Lung (tissue), 10 donors: ENCODE data around the gene FCGR2B. TPM values are rescaled to one million over a fixed set of nuclear protein-coding genes. Genes with fewer than 3 reads are reported as not detected.
"Not testable (repeated sequence)": the region's sequence is repeated elsewhere in the genome, so short reads cannot be mapped to it uniquely, and the experiment has no call there.

Experiments
- ATAC-seq: fragments of 200-7000 bp; cut with Tn5 transposase; one replicate; pipeline ENCODE4 v1.9.1; 2020; ENCODE audit warnings: moderate number of reproducible peaks; ENCODE audit not compliant: insufficient read depth, low FRiP score
- DNase-seq, 3 donors: peaks; one replicate each; pipeline ENCODE4 v3.0.0-alpha.2; 2013 to 2017
- H3K27ac ChIP-seq, 2 donors: one replicate each; pipeline ENCODE4 v1.5.1; 2013; ENCODE audit warnings: mild to moderate bottlenecking in 2 of 2, moderate library complexity in 2 of 2, control low read depth in 1 of 2, inconsistent platforms in 1 of 2, low read depth in 1 of 2, low read length in 1 of 2
- H3K27me3 ChIP-seq, 3 donors: one replicate each; pipeline ENCODE4 v1.5.1; 2013; ENCODE audit warnings: low read length in 2 of 3; ENCODE audit not compliant: control insufficient read depth in 3 of 3, insufficient read depth in 3 of 3
- H3K36me3 ChIP-seq, 4 donors: one replicate each; pipeline ENCODE4 v1.5.1; 2013; ENCODE audit warnings: low read length in 4 of 4, mild to moderate bottlenecking in 1 of 4, moderate library complexity in 1 of 4; ENCODE audit not compliant: control insufficient read depth in 4 of 4, insufficient read depth in 4 of 4
- H3K4me1 ChIP-seq, 5 donors: one replicate each; pipeline ENCODE4 v1.5.1; 2013; ENCODE audit warnings: low read length in 5 of 5, mild to moderate bottlenecking in 2 of 5, moderate library complexity in 1 of 5; ENCODE audit not compliant: control insufficient read depth in 5 of 5, insufficient read depth in 5 of 5
- H3K4me3 ChIP-seq: one replicate; pipeline ENCODE4 v1.5.1; 2013; ENCODE audit warnings: mild to moderate bottlenecking, control low read depth, moderate library complexity
- H3K9ac ChIP-seq, 2 donors: one replicate each; pipeline ENCODE4 v1.5.1; 2013; ENCODE audit warnings: low read length in 2 of 2, control low read depth in 1 of 2; ENCODE audit not compliant: insufficient read depth in 1 of 2
- H3K9me3 ChIP-seq, 4 donors: one replicate each; pipeline ENCODE4 v1.5.1; 2013; ENCODE audit warnings: low read length in 3 of 4, mild to moderate bottlenecking in 1 of 4, moderate library complexity in 1 of 4; ENCODE audit not compliant: control insufficient read depth in 4 of 4, insufficient read depth in 3 of 4
- WGBS, 2 donors: extraction: QIAGEN DNeasy Blood & Tissue Kit; methylation state at CpG; one replicate each; pipeline ENCODE4 v1.1.7; 2013; 5-methylcytosine and 5-hydroxymethylcytosine counted together
- polyA plus RNA-seq, 2 donors: library from polyadenylated mRNA; stranded (reverse); fragments of 200-250 nt; gene quantifications; one replicate each; pipeline ENCODE4 v1.2.1, GENCODE V29; 2013
- total RNA-seq, 2 donors: library from RNA; depleted of rRNA in 1 of 2; stranded (reverse); fragments of >200 nt in 1 of 2; gene quantifications; one replicate each; pipeline ENCODE4 v1.2.1, GENCODE V29; 2014 to 2021
- donor health status: Bipolar disorder and iron deficiency.
- donor health status: healthy.
- donor health status: DM: yes; HTN: yes; CAD: no.

The FCGR2B gene
- total and polyA plus RNA-seq, 4 donors: 6.8 to 12.3 (median 10.5) TPM

- H3K9ac ChIP-seq, H3K9me3 ChIP-seq, H3K36me3 ChIP-seq, H3K4me3 ChIP-seq, H3K27ac ChIP-seq, DNase-seq, ATAC-seq, H3K27me3 ChIP-seq, H3K4me1 ChIP-seq: not testable (repeated sequence)
- WGBS, 2 donors: 85 to 88% methylated on average over 4 of the region's 6 CpGs
Measured at GRCh38 chr1:161638251-161638993, 24.5 kb upstream of the FCGR2B start.

DNA sequence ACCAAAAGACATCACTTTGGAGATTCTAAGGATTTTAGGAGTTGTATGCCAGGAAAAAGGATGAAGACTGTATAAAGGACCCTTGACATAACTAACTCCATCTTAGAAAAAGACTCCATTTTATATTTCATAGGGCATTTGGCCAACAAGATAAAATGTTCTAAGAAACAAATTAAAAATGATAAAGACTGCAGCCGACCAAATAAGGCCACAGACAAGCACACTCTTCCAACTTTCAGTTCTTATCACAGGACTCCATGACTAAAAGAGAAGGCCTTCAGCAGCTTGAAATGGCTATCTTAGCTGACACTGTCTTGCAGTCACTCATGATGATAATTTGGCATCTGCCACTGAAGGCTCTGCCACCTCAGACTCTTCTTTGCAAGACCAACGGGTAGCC, 23.7 kb upstream of the FCGR2B start:
- DNase-seq, H3K27ac ChIP-seq, ATAC-seq, H3K27me3 ChIP-seq, H3K9ac ChIP-seq, H3K4me3 ChIP-seq, H3K9me3 ChIP-seq, H3K36me3 ChIP-seq, H3K4me1 ChIP-seq: not testable (repeated sequence)
- 81 to 85% methylated on average over 2 of the region's 2 CpGs for WGBS, 2 donors

DNA sequence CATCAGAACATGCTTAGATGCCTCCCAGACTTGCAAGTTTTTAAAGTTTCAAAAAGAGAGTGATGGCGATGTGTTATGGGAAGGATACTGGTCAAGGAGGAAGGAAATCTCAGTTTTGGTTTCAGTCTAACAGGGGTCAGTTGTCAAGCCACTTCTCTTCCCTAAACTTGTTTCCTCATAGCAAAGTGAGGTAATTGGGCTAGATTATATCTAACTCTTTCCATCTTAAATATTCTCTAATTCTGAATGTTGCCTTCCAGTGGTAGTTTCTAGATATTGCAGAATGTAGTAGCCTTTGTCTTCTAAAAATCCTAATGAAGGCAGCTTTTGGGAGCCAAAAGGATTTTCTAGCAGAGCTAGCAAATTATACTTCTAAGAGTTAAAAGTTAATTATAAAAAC, 20.2 kb upstream of the FCGR2B start:
- not testable (repeated sequence) for H3K27me3 ChIP-seq, H3K9ac ChIP-seq, H3K27ac ChIP-seq, H3K36me3 ChIP-seq, H3K4me3 ChIP-seq, H3K9me3 ChIP-seq, H3K4me1 ChIP-seq
- 0 to 39% methylated on average over 1 of the region's 1 CpG for WGBS, 2 donors
- ATAC-seq (peak; percentile 60), DNase-seq (peak in 2 of 3 donors; percentile 24 to 39)

- peak; percentile 82 for ATAC-seq
- H3K27ac ChIP-seq, H3K4me3 ChIP-seq, H3K27me3 ChIP-seq, DNase-seq, H3K36me3 ChIP-seq, H3K4me1 ChIP-seq, H3K9ac ChIP-seq, H3K9me3 ChIP-seq: not testable (repeated sequence)
- WGBS, 2 donors: 42 to 75% methylated on average over 3 to 5 of the region's 5 CpGs
Measured at GRCh38 chr1:161643481-161644208, 19.3 kb upstream of the FCGR2B start.

DNA sequence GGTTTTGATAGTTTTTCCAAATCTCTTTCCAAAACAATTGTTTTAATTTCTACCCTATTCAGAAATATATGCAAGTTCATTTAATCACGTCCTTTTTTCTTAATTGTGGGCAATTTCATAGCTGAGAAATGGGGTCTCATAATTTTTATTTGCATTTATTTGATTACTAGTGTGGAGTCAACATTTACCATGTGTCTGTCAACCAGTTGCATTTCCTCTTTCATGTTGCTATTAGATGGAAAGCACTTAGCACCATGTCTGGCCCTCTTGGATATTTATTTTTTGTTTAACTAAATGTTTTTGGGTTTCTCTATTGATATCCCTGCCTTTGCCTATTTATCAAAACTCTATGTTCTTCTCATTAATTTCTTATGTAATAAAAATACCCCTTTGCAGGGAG, 18.1 kb upstream of the FCGR2B start:
- H3K27me3 ChIP-seq, ATAC-seq, H3K4me1 ChIP-seq, DNase-seq, H3K27ac ChIP-seq, H3K36me3 ChIP-seq, H3K9me3 ChIP-seq, H3K9ac ChIP-seq, H3K4me3 ChIP-seq: not testable (repeated sequence)
- 66 to 93% methylated on average over 1 of the region's 1 CpG for WGBS, 2 donors

DNA sequence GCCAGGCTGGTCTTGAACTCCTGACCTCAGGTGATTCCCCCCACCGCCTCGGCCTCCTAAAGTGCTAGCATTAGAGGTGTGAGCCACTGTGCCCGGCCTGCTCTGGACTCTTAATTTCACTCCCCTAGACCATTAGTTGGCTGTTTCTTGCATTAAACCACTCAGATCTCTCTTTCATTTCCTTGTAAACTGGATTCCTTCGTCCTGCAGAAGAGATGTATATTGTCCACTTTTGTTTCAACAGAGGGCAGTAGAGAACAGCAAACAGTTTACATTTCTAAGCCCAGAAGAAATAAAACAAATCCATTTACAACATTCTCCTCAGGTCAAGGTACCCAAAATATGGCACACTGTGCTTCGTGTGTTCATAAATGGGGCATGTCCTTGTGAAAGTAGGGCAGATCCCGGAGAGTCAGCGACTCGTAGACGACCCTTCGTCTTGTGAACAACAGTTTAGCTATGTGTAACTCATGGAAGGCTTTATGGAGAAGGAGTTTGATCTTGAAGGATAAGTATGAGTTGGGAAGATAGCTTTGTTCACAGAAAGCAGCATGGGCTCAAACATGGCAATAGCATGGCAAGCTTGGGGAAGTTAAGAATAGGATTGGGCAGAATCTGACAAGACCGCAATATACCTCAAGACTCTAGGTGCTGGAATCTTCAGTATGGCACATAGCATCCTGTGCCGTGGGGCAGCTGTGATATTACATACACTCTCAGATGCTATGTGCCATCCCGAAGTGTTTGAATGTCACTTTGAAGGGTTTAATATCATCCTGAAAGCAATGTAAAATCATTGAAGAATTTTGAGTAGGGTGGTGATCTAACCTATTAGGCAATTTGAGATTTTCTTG, 15.2 kb upstream of the FCGR2B start:
- H3K36me3 ChIP-seq, H3K27ac ChIP-seq, H3K9ac ChIP-seq, H3K27me3 ChIP-seq, H3K4me1 ChIP-seq, ATAC-seq, H3K9me3 ChIP-seq, H3K4me3 ChIP-seq: not testable (repeated sequence)
- 61 to 62% methylated on average over 11 of the region's 13 CpGs for WGBS, 2 donors
- peak in 2 of 3 donors; percentile 35 to 76 for DNase-seq

DNA sequence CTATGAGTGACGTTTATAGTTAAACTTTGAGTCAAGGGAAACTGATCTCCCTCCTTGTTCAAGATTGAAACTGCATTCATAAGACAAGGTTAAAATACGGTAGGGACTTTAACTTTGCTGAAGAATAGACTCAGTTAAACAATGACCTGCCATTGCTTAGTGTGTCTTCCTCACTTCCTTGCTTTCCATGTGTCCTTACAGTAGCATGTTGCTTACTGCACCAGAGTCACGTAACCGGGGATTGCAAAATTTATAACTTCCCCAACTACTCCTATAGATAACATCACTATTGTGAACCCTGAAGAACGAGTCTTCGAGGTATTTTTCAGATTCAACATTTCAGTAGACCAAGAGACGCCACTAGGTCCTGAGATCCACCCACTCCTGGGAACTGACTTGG, 9.4 kb upstream of the FCGR2B start:
- not testable (repeated sequence) for H3K4me3 ChIP-seq, H3K27me3 ChIP-seq, H3K9me3 ChIP-seq, H3K36me3 ChIP-seq, H3K9ac ChIP-seq, DNase-seq, H3K4me1 ChIP-seq, ATAC-seq, H3K27ac ChIP-seq
- WGBS, 2 donors: 22 to 50% methylated on average over 2 of the region's 7 CpGs

DNA sequence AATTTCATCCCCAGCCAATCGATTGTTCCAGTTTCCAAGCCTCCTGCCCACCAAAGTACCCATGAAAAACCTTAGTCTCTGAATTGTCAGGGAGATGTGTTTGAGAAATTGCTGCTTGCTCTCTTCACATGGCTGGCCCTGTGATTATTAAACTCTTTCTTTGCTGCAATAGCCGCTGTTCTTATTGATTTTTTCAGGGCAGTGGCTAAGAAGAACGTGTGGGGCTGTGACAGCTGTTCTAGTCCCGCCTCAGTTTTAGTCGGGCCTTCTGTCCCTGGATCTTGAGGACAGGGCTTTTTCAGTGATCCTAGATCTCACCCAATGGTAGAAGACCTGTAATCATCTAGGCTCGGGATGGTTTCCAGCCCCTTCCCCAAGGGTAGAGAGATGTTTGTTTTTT, 9.0 kb upstream of the FCGR2B start:
- H3K4me1 ChIP-seq: not testable (repeated sequence)

More for the DNA sequence above, 9.0 kb upstream of the FCGR2B start:
- not testable (repeated sequence) for DNase-seq, H3K27ac ChIP-seq, H3K36me3 ChIP-seq, H3K9me3 ChIP-seq, ATAC-seq, H3K9ac ChIP-seq, H3K27me3 ChIP-seq, H3K4me3 ChIP-seq
- 53 to 71% methylated on average over 3 to 6 of the region's 6 CpGs for WGBS, 2 donors
